ENCODE data around the gene MAMDC4. TPM values are rescaled to one million over a fixed set of nuclear protein-coding genes. Genes with fewer than 3 reads are reported as not detected.

The MAMDC4 gene
- total and polyA plus RNA-seq, 2 of the 8 experiments (the other 6 are each of a cell fraction or from before 2014, with no cell fraction given), result 3.1 to 4.5 TPM

- FAIRE-seq (no peak), DNase-seq (ENCODE audit: low read depth in 1 of 2, low spot score in 2 of 2) (no peak)
- no peak overlapping the region for H3K4me3 ChIP-seq (ENCODE audit: extremely low read depth in 1 of 4, insufficient read depth in 2 of 4, low read depth in 3 of 4, low read length in 4 of 4)
- no peaks in the 10 kb centered on the region for H3K9me3 ChIP-seq (ENCODE audit: insufficient read depth in 2 of 2, low read depth in 1 of 2, low read length in 1 of 2)
- peaks cover 0 to 3% (median 0%) of the 10 kb centered on the region in 4 experiments; a peak in 2 of 8 replicates for H3K36me3 ChIP-seq (ENCODE audit: control insufficient read depth in 2 of 4, insufficient read depth in 4 of 4, low read length in 3 of 4)
- no peak overlapping the region for H2AK5ac ChIP-seq (ENCODE audit: low read depth, low read length)
- H4K8ac ChIP-seq (ENCODE audit: extremely low read depth, insufficient read depth, low read length), result no peak overlapping the region
- H3K14ac ChIP-seq (ENCODE audit: insufficient read length), result no peak overlapping the region
- peaks cover 0 to 19% (median 9%) of the 10 kb centered on the region in 4 experiments; a peak in 5 of 7 replicates for H3K27me3 ChIP-seq (replicated peaks in 1 of 4; ENCODE audit: control insufficient read depth in 3 of 4, extremely low read depth in 1 of 4, insufficient read depth in 3 of 4, low read length in 3 of 4)
- no peak overlapping the region for H2BK5ac ChIP-seq (ENCODE audit: low read depth, low read length)
- H3K56ac ChIP-seq (replicated peaks; ENCODE audit: insufficient read length, low read depth, low read length), result no peak overlapping the region
- H2BK20ac ChIP-seq (ENCODE audit: low read length), result no peak overlapping the region
- peaks cover under 1 to 7% of the 10 kb centered on the region in 2 experiments for H4K20me1 ChIP-seq (replicated peaks in 1 of 2; ENCODE audit: control insufficient read depth in 1 of 2, insufficient read depth in 2 of 2, low read length in 2 of 2)
- TF ChIP-seq USF2 (IDR thresholded peaks at IDR 0.05; ENCODE audit: low read length), result no peak
- no peak overlapping the region for H3K23ac ChIP-seq (ENCODE audit: insufficient read length)
- peaks cover 21% of the 10 kb centered on the region; the same call in 1 of the 2 replicates for H3K23me2 ChIP-seq (ENCODE audit: low read depth, low read length)
- peaks cover 0 to 18% (median 11%) of the 10 kb centered on the region in 4 experiments; a peak in 6 of 7 replicates for H3K4me1 ChIP-seq (replicated peaks in 1 of 4; ENCODE audit: control insufficient read depth in 3 of 4, insufficient read depth in 4 of 4, low read length in 3 of 4)
- ChIA-PET POLR2A (ENCODE audit: partially characterized antibody) (interaction anchor here (1.1 to 7.8 kb wide), 3 partner anchors 8 to 37 kb away, joined by 3 to 96 read pairs (median 3); partner anchors contain the start of gene AJM1), CTCF (ENCODE audit: partially characterized antibody) (interaction anchor here (0.5 to 5.2 kb wide), 9 partner anchors 25 to 266 kb away, joined by 3 to 35 read pairs (median 4); partner anchors contain the start of genes AJM1 and SAPCD2)
- no peak overlapping the region for H2AFZ ChIP-seq (ENCODE audit: low read length)
- no peak overlapping the region for H3K27ac ChIP-seq (ENCODE audit: low read depth, low read length)
- WGBS, 2 experiments (ENCODE audit: extremely low coverage in 1 of 2, insufficient coverage in 1 of 2, insufficient read length in 1 of 2, insufficient replicate concordance in 2 of 2, low coverage in 1 of 2, low lambda C conversion rate in 2 of 2, missing lambda C conversion rate in 1 of 2), result 89% methylated on average over 20 of the region's 20 CpGs; no CpG with 5 or more reads in 1 of the 2 experiments
- H3K79me1 ChIP-seq (ENCODE audit: low read depth, low read length), result no peaks in the 10 kb centered on the region
- no peak overlapping the region for H4K91ac ChIP-seq (replicated peaks; ENCODE audit: insufficient read length, low read length)
- no peak overlapping the region for H4K5ac ChIP-seq (ENCODE audit: insufficient read length, low read depth, low read length)
- no peak overlapping the region for H2BK15ac ChIP-seq (ENCODE audit: low read length)
- no peak overlapping the region for H3K4me2 ChIP-seq (ENCODE audit: insufficient read depth in 1 of 2, low read depth in 2 of 2, low read length in 2 of 2)
- H3K18ac ChIP-seq (ENCODE audit: extremely low read depth, low read length), result no peak overlapping the region
- H2BK120ac ChIP-seq (replicated peaks; ENCODE audit: low read depth, low read length), result no peak overlapping the region
- H3K9ac ChIP-seq (replicated peaks in 1 of 4; ENCODE audit: extremely low read depth in 1 of 4, low read depth in 3 of 4, low read length in 3 of 4), result no peak overlapping the region
- no peak overlapping the region for H3K4ac ChIP-seq (replicated peaks; ENCODE audit: insufficient read length, low read depth, low read length)
- H2BK12ac ChIP-seq (ENCODE audit: low read depth, low read length), result no peak overlapping the region
- peaks cover 4 to 14% of the 10 kb centered on the region in 2 experiments for H3K79me2 ChIP-seq (ENCODE audit: control insufficient read depth in 1 of 2, insufficient read depth in 2 of 2, low read length in 2 of 2)
Measured at GRCh38 chr9:136804509-136805206, 47.5 kb upstream of the MAMDC4 start.

All from H1 (cell line).